Mucosa of descending colon (tissue), 3 donors: Measurements from ENCODE around the gene MTCL3.

ENCODE experiments used
- ATAC-seq: fragments of 200-7000 bp; cut with Tn5 transposase; one replicate; pipeline ENCODE4 v1.9.1; 2020; ENCODE audit warnings: mild to moderate bottlenecking, moderate library complexity
- DNase-seq, 3 donors: peaks; one replicate each; pipeline ENCODE4 v3.0.0-alpha.2; 2020
- H3K36me3 ChIP-seq: fragments of 200-600 bp; one replicate; pipeline ENCODE4 v1.8.0; 2021; ENCODE audit warnings: low read depth, mild to moderate bottlenecking
- H3K4me1 ChIP-seq: fragments of 200-600 bp; one replicate; pipeline ENCODE4 v1.8.0; 2021; ENCODE audit warnings: low read depth, mild to moderate bottlenecking
- H3K4me3 ChIP-seq: fragments of 200-600 bp; one replicate; pipeline ENCODE4 v1.8.0; 2021; ENCODE audit warnings: mild to moderate bottlenecking
- H3K9me3 ChIP-seq: fragments of 200-600 bp; one replicate; pipeline ENCODE4 v1.8.0; 2021; ENCODE audit warnings: mild to moderate bottlenecking
- CTCF ChIP-seq: fragments of 200-600 bp; IDR thresholded peaks from one replicate; pipeline ENCODE4 v1.8.0; 2022; ENCODE audit warnings: antibody characterized with exemption, mild to moderate bottlenecking
- intact Hi-C, 2 donors: fragments of 100-400 bp; cut with DNase I in 1 of 2; cut with micrococcal nuclease in 1 of 2; formaldehyde crosslinking; loops; one replicate each; pipeline versions ENCODE4 v1.11.0 to v1.11.1; 2022; cut with DNase I, micrococcal nuclease
- donor health status: DM: no; HTN: no; CAD: no; lungs with moderate emphysema.
- donor health status: DM: no; HTN: no; CAD: no.
- donor health status: DM: no; HTN: yes; CAD: no.

MTCL3 gene

GRCh38 chr6:127539272-127539671 lies 20.1 kb upstream of the MTCL3 start:
- Histone ChIP-seq H3K4me1 (no peaks in the 10 kb centered on the region), H3K36me3 (no peaks in the 10 kb centered on the region), H3K4me3 (no peak overlapping the region), H3K9me3 (no peaks in the 10 kb centered on the region)
- TF ChIP-seq CTCF: no peak
- DNase-seq (no peak), ATAC-seq (no peak)
- intact Hi-C loops: no loop called here

DNA sequence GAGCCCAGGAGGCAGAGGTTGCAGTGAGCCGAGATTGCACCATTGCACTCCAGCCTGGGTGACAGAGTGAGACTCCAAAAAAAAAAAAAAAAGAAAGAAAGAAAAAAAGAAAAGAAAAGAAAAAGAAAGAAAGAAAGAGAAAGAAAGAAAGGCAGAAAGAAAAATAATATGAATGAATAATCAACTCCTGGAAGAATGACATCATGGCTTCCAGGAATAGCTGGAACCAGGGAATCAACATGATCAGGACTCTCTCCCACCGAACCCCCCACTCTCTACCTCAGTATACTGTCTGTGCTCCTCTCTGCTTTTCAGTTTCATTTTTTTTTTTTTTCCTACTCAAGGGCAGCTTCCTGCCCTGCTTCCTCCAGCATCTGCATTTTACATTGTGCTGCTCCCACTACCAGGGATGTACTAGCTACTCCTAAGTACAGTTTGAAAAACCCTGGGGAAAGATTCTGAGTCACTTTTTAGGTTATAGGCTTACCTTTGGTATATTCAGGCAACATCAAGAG lies 19.7 kb upstream of the MTCL3 start:
- DNase-seq (no peak), ATAC-seq (no peak)
- intact Hi-C loops: no loop called here
- Histone ChIP-seq H3K9me3 (no peaks in the 10 kb centered on the region), H3K4me1 (no peaks in the 10 kb centered on the region), H3K36me3 (no peaks in the 10 kb centered on the region), H3K4me3 (no peak overlapping the region)
- no peak for TF ChIP-seq CTCF

- no peaks in the 10 kb centered on the region for H3K36me3 ChIP-seq
- no peaks in the 10 kb centered on the region for H3K9me3 ChIP-seq
- no peak for TF ChIP-seq CTCF
- intact Hi-C loops: no loop called here
- DNase-seq (no peak), ATAC-seq (no peak)
- no peaks in the 10 kb centered on the region for H3K4me1 ChIP-seq
- no peak overlapping the region for H3K4me3 ChIP-seq
These were observed 14.6 kb upstream of the MTCL3 start for GRCh38 chr6:127533736-127534135.

DNA sequence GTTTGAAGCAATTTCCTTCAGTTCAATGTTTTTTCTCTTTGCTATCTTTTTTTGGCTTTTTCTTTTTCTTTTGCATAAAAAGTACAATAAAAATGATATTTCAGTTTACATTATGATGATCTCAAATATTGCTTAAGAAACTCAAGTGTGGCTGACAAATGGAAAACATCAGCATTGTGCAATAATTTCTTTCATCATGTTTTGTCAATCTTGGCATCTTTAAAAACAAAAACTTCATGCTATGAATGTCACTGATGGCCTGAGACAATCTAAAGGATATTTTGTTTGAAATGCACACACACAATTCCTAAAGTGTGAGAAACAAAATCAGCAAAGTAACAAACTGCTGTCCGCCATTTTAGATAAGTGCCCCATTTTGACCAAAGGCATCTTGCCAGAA lies 13.9 kb upstream of the MTCL3 start:
- TF ChIP-seq CTCF: no peak
- no peaks in the 10 kb centered on the region for H3K4me1 ChIP-seq
- ATAC-seq (no peak), DNase-seq (no peak)
- H3K9me3 ChIP-seq: no peaks in the 10 kb centered on the region
- no peak overlapping the region for H3K4me3 ChIP-seq
- H3K36me3 ChIP-seq: no peaks in the 10 kb centered on the region
- intact Hi-C loops: no loop called here

- intact Hi-C loops: no loop called here
- H3K4me3 ChIP-seq: no peak overlapping the region
- ATAC-seq: no peak
- no peak for DNase-seq
- H3K4me1 ChIP-seq: peaks cover 6% of the 10 kb centered on the region
- TF ChIP-seq CTCF: no peak
- H3K36me3 ChIP-seq: no peaks in the 10 kb centered on the region
- no peaks in the 10 kb centered on the region for H3K9me3 ChIP-seq
These were observed 3.6 kb upstream of the MTCL3 start for GRCh38 chr6:127522714-127523113.

GRCh38 chr6:127520066-127520465 lies 931 bp upstream of the MTCL3 start:
- no peak for TF ChIP-seq CTCF
- intact Hi-C loops: no loop called here
- H3K36me3 ChIP-seq: no peaks in the 10 kb centered on the region
- H3K9me3 ChIP-seq: no peaks in the 10 kb centered on the region
- no peak overlapping the region for H3K4me3 ChIP-seq
- ATAC-seq (no peak), DNase-seq (no peak)
- H3K4me1 ChIP-seq: peaks cover 17% of the 10 kb centered on the region
